ENCODE results near the gene SOS2.
A peak's percentile ranks its signal among the peaks of the same experiment; 100 is the strongest.

GRCh38 chr14:50229681-50230080, 1.7 kb downstream of the SOS2 start:
- no peak for TF ChIP-seq CTCF (IDR thresholded peaks at IDR 0.05)
- peak in 1 of 3 donors; percentile 23 for TF ChIP-seq POLR2AphosphoS5 (IDR thresholded peaks at IDR 0.05)
